Daoy (cell line): ENCODE measurements around the gene AXIN1. TPM values are rescaled to one million over a fixed set of nuclear protein-coding genes. Genes with fewer than 3 reads are reported as not detected.
"Not testable (repeated sequence)": the region's sequence is repeated elsewhere in the genome, so short reads cannot be mapped to it uniquely, and the experiment has no call there.

Source experiments
- DNase-seq: peaks from one replicate; pipeline ENCODE4 v3.0.0-alpha.2; 2015; ENCODE audit warnings: low read depth
- total RNA-seq: library from RNA; depleted of rRNA; stranded (reverse); fragments of >200 nt; shearing (Covaris generic); gene quantifications from 2 replicates; pipeline ENCODE4 v1.2.3, GENCODE V29; 2014

AXIN1 gene
- total RNA-seq, 1 experiment from 2014 or later: 19.3 TPM

GRCh38 chr16:354291-354881 lies 1.9 kb upstream of the AXIN1 start:
- DNase-seq: no peak

GRCh38 chr16:353404-354290 lies 1.1 kb upstream of the AXIN1 start:
- no peak for DNase-seq

- DNase-seq: no peak
These were observed 561 bp downstream of the AXIN1 start for GRCh38 chr16:351804-352520.

- no peak for DNase-seq
These were observed 2.3 kb downstream of the AXIN1 start for GRCh38 chr16:350203-350602.

GRCh38 chr16:349211-349610 lies 3.3 kb downstream of the AXIN1 start:
- DNase-seq: no peak

GRCh38 chr16:348495-348894 lies 4.0 kb downstream of the AXIN1 start:
- DNase-seq: not testable (repeated sequence)

- DNase-seq: no peak
These were observed 5.3 kb downstream of the AXIN1 start for GRCh38 chr16:347203-347602.

- peak; percentile 53 for DNase-seq
These were observed 5.9 kb downstream of the AXIN1 start for GRCh38 chr16:346587-346986.

GRCh38 chr16:345772-346171 lies 6.8 kb downstream of the AXIN1 start:
- DNase-seq: no peak

- no peak for DNase-seq
These were observed 9.9 kb downstream of the AXIN1 start for GRCh38 chr16:342455-343213.

GRCh38 chr16:341974-342336 lies 10.6 kb downstream of the AXIN1 start:
- not testable (repeated sequence) for DNase-seq

GRCh38 chr16:341095-341973 lies 11.2 kb downstream of the AXIN1 start:
- DNase-seq: not testable (repeated sequence)

GRCh38 chr16:340370-341091 lies 12.0 kb downstream of the AXIN1 start:
- DNase-seq: no peak

GRCh38 chr16:339680-340079 lies 12.8 kb downstream of the AXIN1 start:
- no peak for DNase-seq

GRCh38 chr16:337975-338575 lies 14.4 kb downstream of the AXIN1 start:
- DNase-seq: no peak

GRCh38 chr16:337437-337836 lies 15.1 kb downstream of the AXIN1 start:
- DNase-seq: no peak

- DNase-seq: no peak
These were observed 16.3 kb downstream of the AXIN1 start for GRCh38 chr16:336269-336668.

GRCh38 chr16:334861-335632 lies 17.5 kb downstream of the AXIN1 start:
- DNase-seq: not testable (repeated sequence)
